ENCODE results near the gene CPSF7.

DNA sequence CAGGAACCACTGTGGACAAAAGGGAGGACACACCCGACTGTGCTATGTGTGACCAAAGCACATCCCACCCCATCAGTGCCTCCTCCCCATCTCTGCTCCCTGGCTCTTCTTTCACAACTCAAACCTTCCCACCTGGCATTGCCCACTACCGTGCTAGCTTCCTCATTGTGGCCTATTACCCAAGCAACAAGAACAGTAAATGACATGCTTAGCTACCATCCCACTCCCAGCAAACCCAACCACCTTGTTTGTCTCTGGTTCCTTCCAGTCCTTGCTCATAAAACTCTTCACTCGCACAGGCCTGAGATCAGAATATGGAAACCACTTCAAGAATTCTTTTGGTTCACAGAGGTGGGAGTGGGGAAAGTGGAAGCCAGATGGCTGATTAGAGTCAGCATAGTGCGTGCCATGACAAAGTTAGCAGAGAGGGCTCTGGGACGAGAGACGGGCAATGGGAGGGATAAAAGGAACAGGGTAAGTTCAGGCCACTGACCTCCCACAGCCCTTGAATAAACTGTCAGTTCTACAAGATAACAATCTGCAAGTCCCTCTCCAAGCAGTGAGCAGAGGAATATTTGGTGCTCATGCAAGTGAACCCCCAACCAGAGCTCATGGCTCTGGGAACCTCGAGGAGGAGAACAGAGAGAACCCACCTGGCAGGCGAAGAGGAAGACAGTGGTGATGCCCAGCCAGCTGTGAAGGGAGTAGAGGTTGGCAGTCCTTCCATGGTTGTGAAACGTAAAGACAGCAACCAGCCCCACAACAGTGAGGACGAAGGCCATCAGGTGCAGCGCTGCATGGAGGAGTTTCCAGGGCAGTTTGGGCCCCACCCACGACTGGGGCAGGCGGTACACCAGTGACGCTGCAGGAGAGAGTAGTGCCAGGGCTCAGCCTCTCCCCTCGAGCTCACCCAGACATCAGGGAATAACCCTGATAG lies 76.4 kb downstream of the CPSF7 start:
- TF ChIP-seq, protein P1, sequence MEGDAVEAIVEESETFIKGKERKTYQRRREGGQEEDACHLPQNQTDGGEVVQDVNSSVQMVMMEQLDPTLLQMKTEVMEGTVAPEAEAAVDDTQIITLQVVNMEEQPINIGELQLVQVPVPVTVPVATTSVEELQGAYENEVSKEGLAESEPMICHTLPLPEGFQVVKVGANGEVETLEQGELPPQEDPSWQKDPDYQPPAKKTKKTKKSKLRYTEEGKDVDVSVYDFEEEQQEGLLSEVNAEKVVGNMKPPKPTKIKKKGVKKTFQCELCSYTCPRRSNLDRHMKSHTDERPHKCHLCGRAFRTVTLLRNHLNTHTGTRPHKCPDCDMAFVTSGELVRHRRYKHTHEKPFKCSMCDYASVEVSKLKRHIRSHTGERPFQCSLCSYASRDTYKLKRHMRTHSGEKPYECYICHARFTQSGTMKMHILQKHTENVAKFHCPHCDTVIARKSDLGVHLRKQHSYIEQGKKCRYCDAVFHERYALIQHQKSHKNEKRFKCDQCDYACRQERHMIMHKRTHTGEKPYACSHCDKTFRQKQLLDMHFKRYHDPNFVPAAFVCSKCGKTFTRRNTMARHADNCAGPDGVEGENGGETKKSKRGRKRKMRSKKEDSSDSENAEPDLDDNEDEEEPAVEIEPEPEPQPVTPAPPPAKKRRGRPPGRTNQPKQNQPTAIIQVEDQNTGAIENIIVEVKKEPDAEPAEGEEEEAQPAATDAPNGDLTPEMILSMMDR (IDR thresholded peaks at IDR 0.05; ENCODE audit: insufficient read depth, low read length, poor library complexity, severe bottlenecking) = no peak
- TF ChIP-seq EZH2phosphoT487 (conservative IDR thresholded peaks at IDR 0.05; ENCODE audit: low read length) = no peak
